Stimulated activated memory B cell treated with anti-CD40 and anti-IgM and Interleukin-4, amounts not matched to agents 10 μg/mL and 1 μg/mL and 100 μg/mL, for 72 hours (primary cell): ENCODE measurements around the gene MIP.
"Not testable (repeated sequence)": the region's sequence is repeated elsewhere in the genome, so short reads cannot be mapped to it uniquely, and the experiment has no call there.

Source experiments
- ATAC-seq: fragments of 150-1000 bp; cut with Tn5 transposase; 2 replicates; pipeline ENCODE4 v1.10.0; 2021
- H3K27ac Mint-ChIP-seq: one replicate; pipeline ENCODE4 v1.8.0; 2022; ENCODE audit warnings: mild to moderate bottlenecking, mixed read lengths
- H3K27me3 Mint-ChIP-seq: one replicate; pipeline ENCODE4 v1.8.0; 2022; ENCODE audit warnings: mixed read lengths
- H3K36me3 Mint-ChIP-seq: one replicate; pipeline ENCODE4 v1.8.0; 2022; ENCODE audit warnings: mixed read lengths
- H3K4me1 Mint-ChIP-seq: one replicate; pipeline ENCODE4 v1.8.0; 2022; ENCODE audit warnings: mixed read lengths
- H3K4me3 Mint-ChIP-seq: one replicate; pipeline ENCODE4 v1.8.0; 2022; ENCODE audit warnings: mild to moderate bottlenecking, moderate library complexity, mixed read lengths
- H3K9me3 Mint-ChIP-seq: one replicate; pipeline ENCODE4 v1.8.0; 2022; ENCODE audit warnings: mixed read lengths

The MIP gene

GRCh38 chr12:56401612-56402011, 52.8 kb downstream of the MIP start:
- not testable (repeated sequence) for H3K4me3 Mint-ChIP-seq, H3K27ac Mint-ChIP-seq, ATAC-seq, H3K27me3 Mint-ChIP-seq, H3K9me3 Mint-ChIP-seq, H3K4me1 Mint-ChIP-seq, H3K36me3 Mint-ChIP-seq

- not testable (repeated sequence) for ATAC-seq, H3K27ac Mint-ChIP-seq, H3K9me3 Mint-ChIP-seq, H3K36me3 Mint-ChIP-seq, H3K4me1 Mint-ChIP-seq, H3K4me3 Mint-ChIP-seq, H3K27me3 Mint-ChIP-seq
Observed at GRCh38 chr12:56401125-56401524, 53.3 kb downstream of the MIP start.
